OCI-LY3 (cell line): ENCODE results near the gene UST.

Source experiments
- CTCF ChIP-seq: fragments of 200-600, 300-600 bp; sonication (generic); IDR thresholded peaks from 2 replicates; pipeline ENCODE4 v1.5.1; 2014; ENCODE audit warnings: antibody characterized with exemption, low read length, low read depth
- EZH2phosphoT487 ChIP-seq: fragments of 200-600 bp; shearing (Covaris generic); IDR thresholded peaks from 2 replicates; pipeline ENCODE4 v1.6.1; 2018; ENCODE audit warnings: antibody characterized with exemption, mixed run types, low read depth

- TF ChIP-seq CTCF (no peak), EZH2phosphoT487 (no peak)
These were observed 78.7 kb downstream of the UST start for GRCh38 chr6:148825492-148825891.
